Activated gamma-delta T cell treated with Interleukin-2 at 50 U/mL for 16 hours (primary cell): ENCODE measurements around the gene INSYN2B.

ENCODE experiments used
- DNase-seq: peaks from one replicate; pipeline ENCODE4 v3.0.0-alpha.2; 2020

Gene INSYN2B

DNA sequence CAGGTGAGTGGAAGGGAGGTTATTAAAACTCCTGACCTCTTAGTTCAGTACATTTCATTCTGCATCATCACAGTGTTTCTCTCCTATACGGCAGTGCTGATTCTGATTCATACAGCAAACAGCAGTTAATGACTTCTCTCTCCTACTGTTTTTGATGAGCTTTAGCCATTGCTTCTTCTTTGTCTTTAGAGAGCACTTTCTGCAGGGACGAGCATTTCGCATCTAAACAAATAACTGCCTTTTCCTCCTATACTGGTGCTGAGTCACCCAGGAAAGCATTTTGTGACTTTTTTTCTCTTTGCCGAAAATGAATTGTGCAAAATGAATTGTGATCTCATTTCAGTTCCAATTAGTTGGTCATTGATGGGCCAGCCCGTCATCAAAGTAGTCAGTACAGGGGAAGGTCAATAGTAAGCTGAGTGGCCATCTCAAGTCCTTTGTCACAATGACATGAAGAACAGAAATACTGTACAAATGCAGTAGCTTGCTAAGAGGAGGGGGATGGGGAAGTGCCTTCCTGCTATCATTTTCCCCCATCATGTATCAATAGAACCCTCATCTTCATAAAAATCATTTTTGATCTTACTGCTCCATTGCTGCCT is 98.5 kb downstream of the INSYN2B start:
- DNase-seq = no peak

DNA sequence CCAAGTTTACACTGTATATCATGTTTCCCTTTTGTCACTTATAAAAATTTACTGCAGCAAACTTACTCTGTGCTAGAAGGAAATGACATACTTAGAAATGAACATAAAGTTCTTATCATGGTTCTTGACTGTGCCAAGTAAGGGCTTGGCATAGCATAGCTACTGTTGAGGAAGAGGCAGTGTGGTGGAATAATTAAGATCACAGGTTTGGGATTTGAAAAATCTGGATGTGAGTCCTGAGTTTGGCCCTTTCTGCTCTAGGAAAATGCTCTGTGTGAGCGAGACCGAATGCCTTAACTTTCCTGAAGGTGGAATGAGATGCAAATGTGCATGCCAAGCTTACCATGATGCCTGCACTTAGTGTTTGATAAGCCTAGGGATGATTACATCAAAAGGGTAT is 99.5 kb downstream of the INSYN2B start:
- no peak for DNase-seq

DNA sequence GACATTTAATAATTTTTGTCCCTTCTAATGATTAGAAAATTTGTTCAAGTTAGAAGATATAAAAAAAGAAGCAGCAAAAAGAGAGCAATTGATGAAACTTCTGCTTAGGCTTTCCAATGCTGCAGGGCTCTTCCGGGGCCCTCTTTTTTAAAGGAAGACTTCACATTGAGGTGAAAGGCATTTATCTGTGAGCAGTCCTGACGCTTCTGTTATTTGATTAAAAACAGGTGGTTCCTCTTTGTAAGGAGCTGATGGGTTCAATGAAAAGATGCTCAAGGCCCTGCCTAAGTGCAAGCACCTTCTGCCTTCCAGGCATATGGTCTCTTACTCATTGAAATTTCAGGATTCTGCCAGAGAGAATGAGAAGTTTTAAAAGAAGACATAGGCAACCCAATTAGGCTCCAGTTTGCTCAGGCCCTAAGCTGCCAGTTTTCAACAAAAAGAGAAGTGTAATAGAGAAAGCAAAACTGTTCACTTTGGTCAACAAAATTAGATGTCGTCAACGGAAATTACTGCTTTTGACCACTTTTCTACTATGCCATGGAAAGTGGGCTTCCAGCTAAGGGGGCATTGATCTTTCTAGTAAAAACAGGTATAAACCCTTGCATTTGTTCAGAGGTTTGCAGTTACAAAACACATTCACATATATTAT is 100.2 kb downstream of the INSYN2B start:
- no peak for DNase-seq

DNA sequence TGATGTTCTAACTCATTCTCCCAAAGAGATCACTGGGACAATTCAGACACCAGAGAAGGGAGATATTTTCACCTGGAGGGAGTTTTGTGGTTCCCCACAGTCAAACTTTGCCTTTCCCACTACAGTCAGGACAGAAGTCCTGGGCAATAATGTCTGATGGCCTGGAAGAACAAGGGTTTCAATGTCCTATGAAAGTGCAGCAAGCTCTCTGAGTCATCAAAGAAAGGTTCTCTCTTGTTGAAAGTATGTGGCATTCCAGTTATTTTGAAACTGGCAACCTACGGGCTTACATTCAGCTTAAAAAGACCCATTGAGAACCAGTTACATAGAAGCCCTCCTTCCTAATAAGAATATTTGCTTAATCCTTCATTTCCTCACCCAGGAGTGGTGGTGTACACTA is 103.9 kb downstream of the INSYN2B start:
- DNase-seq = no peak

DNA sequence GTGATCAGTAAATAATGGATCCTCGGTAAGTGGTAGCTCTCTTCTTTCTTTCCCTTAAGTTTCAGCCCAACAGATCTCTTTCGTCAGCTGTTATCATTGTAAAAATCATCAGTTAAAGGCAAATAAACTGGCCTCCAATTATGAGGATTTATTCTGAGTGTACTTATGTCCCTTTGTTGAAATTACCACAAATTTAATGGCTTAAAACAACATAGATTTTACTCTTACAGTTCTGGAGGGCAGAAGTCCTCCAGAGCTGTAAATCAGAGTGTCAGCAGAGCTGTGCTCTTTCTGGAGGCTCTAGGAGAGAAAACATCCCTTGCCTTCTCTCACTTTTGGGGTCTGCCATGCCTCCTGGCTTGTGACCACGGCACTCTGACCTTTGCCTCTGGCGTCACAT is 104.6 kb downstream of the INSYN2B start:
- no peak for DNase-seq

DNA sequence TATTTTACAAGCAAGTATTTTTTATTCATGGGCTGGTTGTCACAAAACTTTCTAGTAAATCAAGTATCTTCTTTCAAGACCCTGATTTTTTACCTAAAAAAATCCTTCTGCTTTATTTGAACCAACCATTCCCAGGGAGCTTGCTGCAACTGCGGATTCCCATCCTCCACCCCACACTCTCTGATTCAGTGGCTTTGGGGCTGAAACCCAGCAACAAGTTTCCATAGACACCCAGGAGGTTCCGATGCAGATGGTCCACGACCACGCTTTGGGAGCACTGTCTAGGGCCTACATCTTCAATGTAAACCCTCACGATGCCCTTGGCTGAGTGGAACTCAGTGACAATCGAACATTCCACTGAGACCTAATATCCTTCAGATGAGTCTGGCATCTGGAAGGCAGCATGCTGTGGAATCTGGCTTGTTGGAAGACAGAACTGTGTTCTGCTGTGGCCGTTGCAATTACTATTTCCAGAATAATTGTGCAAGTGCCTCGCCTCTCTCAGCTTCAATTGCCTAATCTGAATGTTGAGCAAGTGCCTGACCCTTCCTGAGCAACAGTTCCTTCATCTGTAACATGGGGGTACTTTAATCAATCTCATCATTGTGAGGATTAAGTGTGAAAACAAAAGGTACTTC is 105.1 kb downstream of the INSYN2B start:
- no peak for DNase-seq

DNA sequence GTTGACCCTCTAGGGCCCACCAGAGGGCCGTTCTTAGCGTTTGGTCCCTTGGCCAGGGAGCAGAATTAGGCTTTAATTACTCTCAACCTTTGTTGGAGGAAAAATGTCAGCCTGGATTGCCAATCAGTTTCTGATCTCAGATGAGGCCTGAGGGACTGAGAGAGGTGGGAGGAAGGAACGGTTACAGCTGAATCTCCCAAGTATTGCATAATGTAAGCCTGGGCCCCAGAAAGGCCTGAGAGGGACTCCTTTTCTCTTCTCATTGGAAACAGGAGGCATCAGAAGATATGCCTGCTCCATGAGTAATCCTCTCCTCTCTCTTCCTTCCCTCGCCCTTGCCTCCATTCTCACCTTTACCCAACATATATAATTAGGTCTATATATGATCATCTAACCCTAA is 105.7 kb downstream of the INSYN2B start:
- no peak for DNase-seq

DNA sequence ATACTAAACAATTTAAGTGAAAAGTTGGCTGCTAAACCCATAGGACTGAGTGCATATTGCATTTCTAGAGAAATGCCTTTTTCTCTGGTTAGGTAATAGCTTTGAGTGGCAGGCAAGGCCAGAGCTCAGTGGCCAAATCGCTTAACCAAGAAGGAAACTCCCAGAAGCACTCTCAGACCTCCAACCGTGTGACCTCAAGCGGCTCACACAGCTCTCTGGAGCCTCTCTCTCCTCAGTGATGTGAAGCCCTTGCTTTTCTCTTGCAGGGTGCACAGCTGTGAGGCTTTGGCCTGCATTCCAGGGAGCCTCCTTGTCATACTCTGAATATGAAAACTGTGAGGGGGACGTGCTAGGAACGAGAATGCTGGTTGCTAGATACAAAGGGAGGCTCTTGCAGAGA is 106.7 kb downstream of the INSYN2B start:
- DNase-seq = no peak

DNA sequence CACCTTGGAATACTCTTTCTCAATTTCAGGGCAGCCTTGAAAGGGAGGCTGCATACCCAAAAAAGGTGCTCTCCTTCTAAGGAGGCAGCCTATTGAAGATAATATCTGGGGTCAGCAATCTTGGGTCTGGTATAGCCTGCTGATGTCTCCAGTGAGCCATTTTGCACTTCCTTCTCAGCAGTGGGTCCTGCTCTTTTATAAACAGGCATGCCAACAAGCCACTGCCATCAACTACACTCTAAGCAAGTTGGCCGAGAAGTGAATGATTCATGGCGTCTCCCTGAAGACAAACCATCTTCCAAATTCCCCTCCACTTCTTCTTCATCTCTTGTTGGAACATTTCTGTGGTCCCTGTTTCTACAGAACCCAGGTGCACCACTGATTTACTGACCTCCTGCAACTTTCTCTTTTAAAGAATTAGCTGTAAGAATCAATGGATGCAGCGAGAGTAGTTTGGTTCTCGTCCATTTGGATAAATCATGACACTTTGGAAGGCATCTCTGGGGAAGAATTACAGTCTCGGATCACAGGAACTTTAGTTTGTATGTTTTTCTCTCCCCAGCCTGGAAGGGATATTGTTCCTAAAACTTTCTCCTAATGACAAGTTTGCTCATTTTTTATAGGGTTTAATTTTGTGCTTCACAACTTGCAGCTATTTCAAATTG is 108.3 kb downstream of the INSYN2B start:
- DNase-seq = no peak

DNA sequence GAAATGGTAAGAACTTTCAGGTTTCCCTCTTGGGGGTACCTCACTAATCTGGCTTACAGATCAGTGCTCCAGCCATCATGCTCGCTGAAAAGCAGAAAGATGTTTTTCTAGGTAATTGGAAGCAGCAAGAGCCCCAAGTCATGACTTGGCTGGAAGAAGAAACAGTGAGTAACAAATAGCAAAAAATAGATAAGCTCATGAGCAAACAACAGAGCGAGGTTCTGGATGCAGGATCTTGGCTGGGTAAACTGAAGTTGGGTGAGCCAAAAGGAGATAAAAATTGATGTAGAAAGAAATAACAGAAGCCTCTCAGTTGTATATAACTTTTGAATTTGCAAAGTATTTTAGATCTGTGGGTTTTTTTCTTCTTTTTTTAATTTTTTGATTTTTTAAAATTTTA is 110.1 kb downstream of the INSYN2B start:
- no peak for DNase-seq

DNA sequence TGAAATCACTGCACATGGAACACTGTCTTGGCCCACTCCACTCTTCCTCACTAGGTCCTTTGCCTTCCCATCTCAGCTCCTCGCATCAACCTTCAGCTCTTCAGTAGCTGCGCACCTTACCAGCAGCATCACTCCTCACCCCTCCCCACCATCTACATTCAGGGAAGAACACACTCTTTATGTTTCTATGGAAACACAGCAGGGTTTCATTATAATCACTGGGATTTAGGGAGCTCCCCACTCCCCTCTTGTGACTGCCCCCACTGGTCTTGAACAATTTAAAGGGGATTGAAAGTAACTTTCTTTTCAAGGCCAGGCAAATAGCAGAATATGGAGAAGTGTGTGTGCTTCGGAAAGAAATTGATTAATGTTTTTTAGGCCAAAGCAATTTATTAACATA is 111.2 kb downstream of the INSYN2B start:
- DNase-seq = no peak

DNA sequence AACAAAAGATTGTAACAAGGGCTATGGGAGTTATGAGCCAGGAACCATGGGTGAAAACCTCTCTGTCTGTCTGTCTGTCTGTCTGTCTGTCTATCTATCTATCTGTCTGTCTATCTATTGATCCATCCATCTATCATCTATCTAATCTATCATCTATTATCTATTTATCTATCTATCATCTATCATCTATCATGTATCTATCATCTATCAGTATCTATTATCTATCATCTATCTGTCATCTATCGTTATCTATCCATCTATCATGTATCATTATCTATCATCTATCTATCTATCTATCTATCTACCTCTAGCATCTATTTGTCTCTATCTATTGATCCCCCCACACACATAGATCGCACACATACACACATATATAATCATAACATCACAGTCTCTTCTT is 112.9 kb downstream of the INSYN2B start:
- no peak for DNase-seq

DNA sequence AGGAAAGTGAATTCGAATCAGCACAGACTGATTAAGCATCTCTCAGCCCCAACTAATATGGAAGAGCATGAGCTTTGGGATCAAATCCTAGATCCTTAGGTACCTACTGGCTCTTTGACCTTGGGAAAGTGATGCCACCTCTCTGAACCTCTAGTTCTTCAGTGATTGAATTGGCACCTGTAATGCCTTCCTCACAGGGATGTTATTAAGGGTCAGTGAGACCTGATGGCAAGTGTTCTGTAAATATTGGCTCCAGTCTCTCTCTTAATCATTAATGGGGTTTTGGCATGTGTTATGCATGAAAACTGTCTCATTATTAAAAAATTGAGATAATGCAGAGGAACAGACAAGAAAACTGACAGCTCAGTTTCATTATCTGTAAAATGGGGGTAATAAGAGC is 115.8 kb downstream of the INSYN2B start:
- DNase-seq = no peak

DNA sequence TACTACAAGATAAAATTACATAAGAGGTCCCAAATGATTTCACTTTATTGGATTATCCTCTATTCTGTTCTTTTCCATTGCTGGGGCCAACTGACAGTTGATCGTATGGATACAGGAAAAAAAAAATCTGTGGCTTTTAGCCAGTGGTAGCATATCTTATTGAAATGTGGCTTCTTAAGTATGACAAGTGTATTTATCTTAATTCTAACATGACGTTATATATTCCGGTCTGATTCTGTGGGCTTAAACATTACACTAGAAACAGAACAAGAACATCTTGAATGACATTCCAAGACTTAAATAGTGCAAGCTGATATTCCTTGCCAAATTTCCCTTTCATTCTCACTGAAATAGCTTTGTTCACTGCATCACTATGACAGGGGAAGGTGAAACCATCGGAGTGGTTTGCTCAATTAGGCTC is 117.9 kb downstream of the INSYN2B start:
- no peak for DNase-seq

DNA sequence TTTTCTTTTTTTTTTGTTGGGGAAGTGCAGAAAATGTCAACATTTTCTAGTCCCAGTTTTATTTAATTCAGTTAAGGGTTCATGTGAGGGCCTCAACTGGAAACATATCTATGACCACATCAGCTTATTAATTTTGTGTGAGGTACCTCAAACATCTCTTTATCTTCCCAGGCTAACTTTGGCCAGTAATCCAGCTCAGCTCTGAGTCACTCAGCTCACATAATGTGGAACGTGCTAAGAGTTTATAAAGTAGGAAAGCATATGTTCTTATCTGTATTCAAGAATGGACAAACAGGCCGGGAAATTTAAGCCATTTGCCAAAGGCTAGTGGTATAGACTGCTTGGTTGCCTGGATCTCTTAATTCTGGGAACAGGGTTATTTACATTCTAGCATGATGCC is 118.4 kb downstream of the INSYN2B start:
- no peak for DNase-seq

DNA sequence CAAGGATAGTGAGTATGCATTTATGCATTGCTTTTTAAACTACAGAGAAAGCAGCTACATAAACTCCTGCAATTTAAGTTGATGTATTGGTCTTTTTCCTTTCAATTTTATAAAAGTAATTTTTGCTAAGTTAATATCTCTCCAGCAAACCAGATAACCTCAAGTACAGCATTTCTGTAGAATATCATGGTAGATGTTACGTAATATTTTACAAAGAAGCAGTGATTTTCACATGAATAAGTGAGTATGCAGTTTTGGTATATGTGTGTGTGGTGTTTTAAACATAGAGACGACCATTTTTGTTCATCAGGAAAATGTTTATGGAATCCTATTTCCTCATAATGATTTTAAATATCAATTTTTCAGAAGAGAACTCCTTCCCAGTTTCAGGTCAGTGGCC is 118.9 kb downstream of the INSYN2B start:
- DNase-seq = no peak

DNA sequence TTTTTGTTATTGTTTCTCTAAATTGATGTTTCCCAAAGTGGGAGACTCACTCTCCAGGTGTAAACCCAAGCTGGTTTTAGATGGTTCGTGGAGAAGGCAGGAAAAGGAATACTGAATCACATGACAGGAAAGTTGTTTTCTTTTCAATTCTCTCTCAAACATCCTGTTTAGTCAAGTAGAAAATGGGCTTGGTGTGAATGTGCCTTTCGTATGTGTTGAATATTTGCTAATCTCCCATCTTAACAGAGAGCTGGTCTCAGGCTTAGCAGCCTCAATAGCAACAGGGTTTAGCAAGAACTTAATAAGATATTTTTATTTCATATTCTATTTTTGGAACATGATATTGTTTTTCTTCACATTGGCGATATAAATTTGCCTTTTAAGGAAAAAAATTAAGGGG is 119.7 kb downstream of the INSYN2B start:
- DNase-seq = no peak

DNA sequence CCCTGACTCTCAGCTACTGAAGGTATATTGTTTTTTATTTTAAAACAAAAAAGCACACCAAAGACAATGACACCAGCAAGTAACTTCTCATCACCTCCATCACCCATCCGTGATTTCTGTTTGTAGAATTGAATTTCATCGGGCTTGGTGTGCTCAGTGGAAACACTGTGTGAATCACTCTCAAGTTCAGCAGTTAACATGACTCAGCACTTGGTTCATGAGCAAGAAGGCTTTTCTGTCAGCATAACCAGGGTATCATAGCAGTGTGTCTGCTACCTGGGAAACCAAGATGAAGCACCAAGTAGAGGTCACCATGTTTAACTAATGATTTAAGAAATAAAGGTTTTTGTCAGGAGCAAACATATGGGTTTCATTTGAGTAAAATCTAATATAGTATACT is 123.7 kb downstream of the INSYN2B start:
- DNase-seq = no peak

DNA sequence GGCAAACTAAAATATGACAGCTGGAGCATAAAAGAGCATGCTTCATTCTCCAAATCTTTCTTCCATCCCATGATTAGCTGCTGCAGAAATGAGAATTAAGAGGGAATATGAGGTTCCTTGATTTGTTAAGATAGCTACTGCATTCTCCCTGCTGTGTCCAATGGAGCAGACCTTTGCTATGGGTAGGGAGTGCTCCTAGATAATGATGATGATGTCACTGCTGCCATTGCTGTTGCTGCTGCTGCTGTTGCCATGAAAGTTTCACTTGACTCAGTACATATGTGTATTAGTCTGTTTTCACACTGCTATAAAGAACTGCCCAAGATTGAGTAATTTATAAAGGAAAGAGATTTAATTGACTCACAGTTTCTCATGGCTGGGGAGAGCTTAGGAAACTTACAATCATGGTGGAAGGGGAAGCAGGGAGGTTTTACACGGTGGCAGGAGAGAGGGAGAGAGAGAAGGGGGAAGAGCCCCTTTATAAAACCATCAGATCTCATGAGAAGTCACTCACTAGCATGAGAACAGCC is 128.9 kb downstream of the INSYN2B start:
- DNase-seq = no peak

DNA sequence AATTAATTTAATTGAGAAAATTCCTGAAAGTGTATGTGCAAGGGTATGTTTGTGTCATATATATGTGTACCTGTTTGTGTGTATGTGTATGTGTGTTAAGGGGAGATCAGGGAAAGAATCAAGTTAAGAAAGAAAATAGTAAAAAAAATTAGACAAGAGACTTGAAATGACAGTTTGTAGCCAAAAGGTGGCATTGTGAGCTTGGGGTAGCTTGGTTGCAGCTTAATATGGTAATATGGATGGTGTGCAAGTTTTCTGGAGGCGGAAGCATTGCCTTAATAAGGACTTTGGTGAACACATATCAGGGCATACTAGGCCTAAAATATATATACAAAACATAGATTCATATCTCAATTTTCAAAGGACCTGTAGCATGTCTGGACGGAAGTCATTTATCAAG is 129.9 kb downstream of the INSYN2B start:
- DNase-seq = no peak

DNA sequence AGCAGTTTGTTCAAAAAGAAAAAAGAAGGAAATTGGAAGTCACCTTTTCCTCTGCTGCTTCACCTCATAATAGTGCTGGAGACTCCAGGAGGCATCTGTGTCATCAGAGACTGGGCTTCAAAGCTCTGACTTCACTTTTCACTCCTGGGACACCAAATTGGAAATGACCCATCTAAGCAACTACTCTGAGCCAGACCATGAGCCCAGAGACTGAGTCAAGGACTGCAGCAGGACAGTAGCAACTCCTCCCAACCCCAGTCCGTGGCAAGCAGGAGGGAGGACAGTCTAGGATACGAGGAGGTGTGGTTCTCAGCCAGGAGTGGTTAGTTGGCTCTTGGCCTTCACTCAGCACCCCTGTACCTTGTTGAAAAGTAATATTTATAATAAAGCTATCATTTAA is 131.5 kb downstream of the INSYN2B start:
- DNase-seq = no peak

DNA sequence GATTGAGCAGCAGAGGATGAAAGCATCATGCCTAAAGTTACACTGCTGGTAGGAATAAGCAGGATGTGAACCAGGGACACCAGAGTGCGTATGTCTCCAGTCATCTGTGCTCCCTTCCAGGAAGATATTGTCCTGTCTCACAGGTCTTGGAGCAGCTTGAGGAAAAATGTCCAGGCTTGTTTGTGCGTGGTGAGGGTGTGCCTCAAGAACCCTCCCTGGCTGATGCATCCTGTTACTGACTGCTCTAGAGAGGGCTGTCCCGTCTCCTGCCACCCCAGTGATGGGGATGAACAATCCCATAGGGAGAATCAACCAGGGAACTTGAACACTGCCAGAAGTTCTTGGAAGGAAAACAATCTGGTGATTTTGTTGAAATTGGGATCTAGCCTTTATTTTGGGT is 132.0 kb downstream of the INSYN2B start:
- no peak for DNase-seq

DNA sequence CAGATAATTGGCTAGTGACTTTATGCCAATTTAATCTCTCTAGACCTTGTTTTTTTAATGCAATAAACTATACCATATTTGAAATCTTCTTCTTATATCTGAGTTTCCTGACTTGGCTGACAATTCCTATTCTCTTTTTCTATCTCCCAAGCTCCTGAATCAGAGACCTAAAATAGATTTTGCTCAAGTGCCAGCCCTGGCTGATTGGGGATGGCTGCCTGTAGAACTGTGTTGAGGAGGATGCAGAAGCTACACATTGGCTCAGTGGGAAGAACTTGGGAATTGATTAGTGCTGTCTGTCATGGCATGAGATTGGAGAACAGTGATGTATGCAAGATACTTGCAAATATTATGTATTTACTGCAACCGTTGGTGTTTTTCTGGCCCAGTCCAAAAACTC is 132.8 kb downstream of the INSYN2B start:
- DNase-seq = no peak

DNA sequence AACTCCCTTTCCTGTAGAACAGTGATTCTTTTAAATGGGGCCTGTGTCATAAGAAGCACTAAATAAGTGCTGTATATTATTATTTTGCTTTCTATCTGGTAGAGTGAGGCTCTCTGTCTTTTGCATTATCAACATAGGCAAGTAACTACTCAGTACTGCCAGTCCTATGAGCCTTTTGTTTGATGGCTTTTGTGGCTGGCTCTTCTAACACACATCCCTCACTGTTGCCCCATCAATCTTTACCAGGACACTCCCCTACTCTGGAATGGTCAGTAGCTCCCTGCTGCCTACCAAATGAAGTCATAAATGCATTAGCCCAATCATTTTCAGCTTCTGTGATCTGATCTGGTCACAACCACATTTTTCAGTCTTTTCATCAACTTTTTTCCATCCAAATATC is 137.6 kb downstream of the INSYN2B start:
- no peak for DNase-seq
